Measurements from ENCODE around the gene ZNF445. TPM values are rescaled to one million over a fixed set of nuclear protein-coding genes. Genes with fewer than 3 reads are reported as not detected.

Gene ZNF445
- total RNA-seq, 1 experiment from 2014 or later = 15.9 TPM

- no peak overlapping the region for H3K4me2 ChIP-seq
- no peaks in the 10 kb centered on the region for H4K20me1 ChIP-seq (ENCODE audit: insufficient read depth)
- H3K4me3 ChIP-seq = no peak overlapping the region
- no peaks in the 10 kb centered on the region for H3K9me3 ChIP-seq (ENCODE audit: insufficient read depth, low read depth)
- H3K36me3 ChIP-seq (ENCODE audit: low read depth) = no peaks in the 10 kb centered on the region
- no peak for DNase-seq
- H3K27ac ChIP-seq = no peak overlapping the region
- H2AFZ ChIP-seq = no peak overlapping the region
- no peaks in the 10 kb centered on the region for H3K9me2 ChIP-seq (ENCODE audit: insufficient read depth)
- ChIA-PET POLR2A (ENCODE audit: unreplicated experiment) (no interaction called here), CTCF (no interaction called here)
- H3K79me2 ChIP-seq (ENCODE audit: low read depth) = no peaks in the 10 kb centered on the region
- no peaks in the 10 kb centered on the region for H3F3A ChIP-seq (ENCODE audit: insufficient read depth, low read depth)
- intact Hi-C loops (cut with micrococcal nuclease; ENCODE audit: unreplicated experiment) = no loop called here
- no peaks in the 10 kb centered on the region for H3K27me3 ChIP-seq (ENCODE audit: insufficient read depth, low read depth)
- TF ChIP-seq EZH2 (IDR thresholded peaks at IDR 0.05; ENCODE audit: low read depth) (no peak), CTCF (conservative IDR thresholded peaks at IDR 0.05) (no peak)
- H3K4me1 ChIP-seq (replicated peaks; ENCODE audit: insufficient read depth) = no peaks in the 10 kb centered on the region
- BruUV-seq (replicated peaks) = no TSS peak
These were observed 66.3 kb downstream of the ZNF445 start for GRCh38 chr3:44411031-44411645.

- no peak overlapping the region for H2AFZ ChIP-seq
- ChIA-PET CTCF (interaction anchor here (0.5 kb wide), 1 partner anchor 211 kb away, joined by 3 read pairs; no protein-coding TSS in a partner anchor), POLR2A (ENCODE audit: unreplicated experiment) (interaction anchor here (0.5 kb wide), 1 partner anchor 81 kb away, joined by 3 read pairs; no protein-coding TSS in a partner anchor)
- H3K27me3 ChIP-seq (ENCODE audit: insufficient read depth, low read depth) = no peaks in the 10 kb centered on the region
- no peak overlapping the region for H3K4me3 ChIP-seq
- no peaks in the 10 kb centered on the region for H3K4me1 ChIP-seq (replicated peaks; ENCODE audit: insufficient read depth)
- no peaks in the 10 kb centered on the region for H3K36me3 ChIP-seq (ENCODE audit: low read depth)
- H3K27ac ChIP-seq = no peak overlapping the region
- DNase-seq = no peak
- no peaks in the 10 kb centered on the region for H3F3A ChIP-seq (ENCODE audit: insufficient read depth, low read depth)
- intact Hi-C loops (cut with micrococcal nuclease; ENCODE audit: unreplicated experiment) = no loop called here
- H3K9me2 ChIP-seq (ENCODE audit: insufficient read depth) = no peaks in the 10 kb centered on the region
- H3K4me2 ChIP-seq = no peak overlapping the region
- no peaks in the 10 kb centered on the region for H4K20me1 ChIP-seq (ENCODE audit: insufficient read depth)
- BruUV-seq (replicated peaks) = no TSS peak
- TF ChIP-seq EZH2 (IDR thresholded peaks at IDR 0.05; ENCODE audit: low read depth) (no peak), CTCF (conservative IDR thresholded peaks at IDR 0.05) (no peak)
- no peaks in the 10 kb centered on the region for H3K79me2 ChIP-seq (ENCODE audit: low read depth)
- H3K9me3 ChIP-seq (ENCODE audit: insufficient read depth, low read depth) = no peaks in the 10 kb centered on the region
These were observed 67.6 kb downstream of the ZNF445 start for GRCh38 chr3:44409640-44410410.

- no peak overlapping the region for H3K27ac ChIP-seq
- no TSS peak for BruUV-seq (replicated peaks)
- H3F3A ChIP-seq (ENCODE audit: insufficient read depth, low read depth) = no peaks in the 10 kb centered on the region
- no peaks in the 10 kb centered on the region for H3K36me3 ChIP-seq (ENCODE audit: low read depth)
- TF ChIP-seq EZH2 (IDR thresholded peaks at IDR 0.05; ENCODE audit: low read depth) = no peak
- TF ChIP-seq CTCF (conservative IDR thresholded peaks at IDR 0.05) = no peak
- H3K27me3 ChIP-seq (ENCODE audit: insufficient read depth, low read depth) = no peaks in the 10 kb centered on the region
- no peak overlapping the region for H2AFZ ChIP-seq
- no peaks in the 10 kb centered on the region for H3K79me2 ChIP-seq (ENCODE audit: low read depth)
- no peaks in the 10 kb centered on the region for H3K4me1 ChIP-seq (replicated peaks; ENCODE audit: insufficient read depth)
- H3K9me3 ChIP-seq (ENCODE audit: insufficient read depth, low read depth) = no peaks in the 10 kb centered on the region
- H3K4me3 ChIP-seq = no peak overlapping the region
- intact Hi-C loops (cut with micrococcal nuclease; ENCODE audit: unreplicated experiment) = no loop called here
- CTCF ChIA-PET = no interaction called here
- POLR2A ChIA-PET (ENCODE audit: unreplicated experiment) = no interaction called here
- no peaks in the 10 kb centered on the region for H3K9me2 ChIP-seq (ENCODE audit: insufficient read depth)
- no peaks in the 10 kb centered on the region for H4K20me1 ChIP-seq (ENCODE audit: insufficient read depth)
- no peak overlapping the region for H3K4me2 ChIP-seq
- no peak for DNase-seq
These were observed 74.9 kb downstream of the ZNF445 start for GRCh38 chr3:44402548-44402947.

All from PC-9 (cell line).